Heart left ventricle (tissue), 16 donors: Measurements from ENCODE around the gene SMARCC1. TPM values are rescaled to one million over a fixed set of nuclear protein-coding genes. Genes with fewer than 3 reads are reported as not detected.
A peak's percentile ranks its signal among the peaks of the same experiment; 100 is the strongest.
"Not testable (repeated sequence)": the region's sequence is repeated elsewhere in the genome, so short reads cannot be mapped to it uniquely, and the experiment has no call there.

Experiments
- ATAC-seq, 4 donors: fragments of 200-7000 bp; cut with Tn5 transposase; one replicate each; pipeline ENCODE4 v1.9.1; 2020 to 2022; ENCODE audit warnings: moderate library complexity in 4 of 4, mild to moderate bottlenecking in 3 of 4, moderate number of reproducible peaks in 1 of 4
- DNase-seq, 5 donors: peaks; one replicate each; pipeline ENCODE4 v3.0.0-alpha.2; 2020
- H3K27ac ChIP-seq, 12 donors: fragments of 200-600 bp; sonication (generic) in 4 of 12; one replicate each; pipeline versions ENCODE4 v1.5.0 to v1.8.0; 2016 to 2022; ENCODE audit warnings: mild to moderate bottlenecking in 2 of 12
- H3K27me3 ChIP-seq, 9 donors: fragments of 200-600 bp; sonication (generic) in 2 of 9; one replicate each; pipeline versions ENCODE4 v1.5.1 to v1.8.0; 2016 to 2022; ENCODE audit warnings: mild to moderate bottlenecking in 3 of 9
- H3K36me3 ChIP-seq, 9 donors: fragments of 200-600 bp; sonication (generic) in 2 of 9; one replicate each; pipeline versions ENCODE4 v1.5.0 to v1.8.0; 2018 to 2022; ENCODE audit warnings: mild to moderate bottlenecking in 2 of 9
- H3K4me1 ChIP-seq, 12 donors: fragments of 200-600 bp; sonication (generic) in 4 of 12; one replicate each; pipeline versions ENCODE4 v1.5.0 to v1.8.0; 2016 to 2022; ENCODE audit warnings: mild to moderate bottlenecking in 3 of 12
- H3K4me3 ChIP-seq, 12 donors: fragments of 200-600 bp; sonication (generic) in 4 of 12; one replicate each; pipeline versions ENCODE4 v1.5.0 to v1.8.0; 2017 to 2022; ENCODE audit warnings: mild to moderate bottlenecking in 9 of 12, moderate library complexity in 4 of 12
- H3K9me3 ChIP-seq, 12 donors: fragments of 200-600 bp; sonication (generic) in 4 of 12; one replicate each; pipeline versions ENCODE4 v1.5.0 to v1.8.0; 2016 to 2022; ENCODE audit warnings: mild to moderate bottlenecking in 1 of 12
- CTCF ChIP-seq, 12 donors: fragments of 200-600 bp; sonication (generic) in 4 of 12; IDR thresholded peaks; one replicate each; pipeline versions ENCODE4 v1.5.0 to v1.8.0; 2018 to 2022; ENCODE audit warnings: antibody characterized with exemption in 12 of 12, mild to moderate bottlenecking in 5 of 12
- POLR2A ChIP-seq, 2 donors: fragments of 450-650 bp; IDR thresholded peaks; one replicate each; pipeline ENCODE4 v1.6.1; 2017; ENCODE audit warnings: antibody characterized with exemption in 2 of 2, mild to moderate bottlenecking in 2 of 2, moderate library complexity in 2 of 2
- WGBS, 4 donors: extraction: QIAGEN DNeasy Blood & Tissue Kit in 2 of 4; methylation state at CpG; one replicate each; pipeline versions ENCODE4 v1.1.5 to v1.1.7; 2013 to 2018; 5-methylcytosine and 5-hydroxymethylcytosine counted together
- intact Hi-C, 10 donors: fragments of 100-400 bp; cut with DNase I; formaldehyde crosslinking; loops; one replicate each; pipeline versions ENCODE4 v1.11.1 to v1.14.2; 2022
- polyA plus RNA-seq, 2 donors: library from polyadenylated mRNA; stranded (reverse); fragments of 200-250 nt; gene quantifications; one replicate each; pipeline ENCODE4 v1.2.3, GENCODE V29; 2013
- total RNA-seq, 9 donors: library from RNA; depleted of rRNA in 2 of 9; stranded (reverse); fragments of >200 nt in 2 of 9; fragmentation: NEBNext Ultra II Directional in 3 of 9; extraction: Animal tissue kit (Norgen Biotek cat#: 25700) in 3 of 9; gene quantifications; one replicate each; pipeline versions ENCODE4 v1.1.0 to v1.2.4, GENCODE V29; 2016 to 2023
- donor health status: ischemic (EF 13 %, LVEDD 7.1; RV severe dilation, severe dysfunction).
- donor health status: healthy with polysubstance abuse.
- donor health status: DM: no; HTN: yes; CAD: no.
- donor health status: DM: no; HTN: no; CAD: no.
- donor health status: ischemic (EF 25% LVEDD 6.9; RV normal size, moderate dysfunction).
- donor health status: ischemic (EF 25% LVEDD 5.7; RV mildly dilated, moderate dysfunction).
- donor health status: healthy.
- donor health status: DM: yes; HTN: yes; CAD: no.
- donor health status: ischemic (EF 35%, LVEDD 5.7; RV mildly dilated, moderate dysfunction).
- donor health status: nonischemic (EF 11% LVEDD 7.7; RV severe dilation, severe dysfunction).
- donor health status: DM: yes; HTN: yes; CAD: no.
- donor health status: PGD.
- donor health status: ischemic (EF 29% LVEDD 5.4; RV normal size, mild dysfunction).
- donor health status: nonischemic (EF 23%, LVEDD 6.1; RV moderate dilation, normal function).

SMARCC1 gene
- total and polyA plus RNA-seq, 11 donors = 5.8 to 31.4 (median 25.5) TPM

GRCh38 chr3:47731061-47731460 is 50.6 kb downstream of the SMARCC1 start:
- no peaks in the 10 kb centered on the region for H3K4me1 ChIP-seq
- H3K9me3 ChIP-seq = no peaks in the 10 kb centered on the region
- H3K27ac ChIP-seq = no peak overlapping the region
- ATAC-seq = no peak
- peaks cover 0 to 99% (median 90%) of the 10 kb centered on the region in 9 donors for H3K36me3 ChIP-seq
- TF ChIP-seq CTCF (IDR thresholded peaks at IDR 0.05) (no peak), POLR2A (IDR thresholded peaks at IDR 0.05) (no peak)
- DNase-seq = no peak
- H3K4me3 ChIP-seq = no peak overlapping the region
- no peaks in the 10 kb centered on the region for H3K27me3 ChIP-seq
- WGBS, 4 donors = 86 to 88% (median 88%) methylated on average over 8 of the region's 8 CpGs
- intact Hi-C loops = no loop called here

GRCh38 chr3:47722859-47723258 is 58.8 kb downstream of the SMARCC1 start:
- no peak for ATAC-seq
- H3K36me3 ChIP-seq = peaks cover 0 to 77% (median 61%) of the 10 kb centered on the region in 9 donors
- TF ChIP-seq POLR2A (IDR thresholded peaks at IDR 0.05) (no peak), CTCF (IDR thresholded peaks at IDR 0.05) (no peak)

GRCh38 chr3:47717448-47717847 is 64.2 kb downstream of the SMARCC1 start:
- Histone ChIP-seq H3K4me1 (peaks cover 0 to 28% (median 9%) of the 10 kb centered on the region in 12 donors), H3K36me3 (peaks cover 0 to 69% (median 56%) of the 10 kb centered on the region in 9 donors)
- H3K9me3 ChIP-seq, H3K4me3 ChIP-seq, ATAC-seq, H3K27me3 ChIP-seq, H3K27ac ChIP-seq, DNase-seq: not testable (repeated sequence)
- intact Hi-C loops = loop anchor here in 2 of 10 donors (10.0 kb wide), 1 partner anchor 67 kb away; the partner anchor contains the start of gene SMARCC1 (in 2 of the 2)
- 92 to 95% (median 95%) methylated on average over 4 of the region's 4 CpGs for WGBS, 4 donors

More at GRCh38 chr3:47722859-47723258, 58.8 kb downstream of the SMARCC1 start:
- no peak for DNase-seq
- no peak overlapping the region for H3K4me3 ChIP-seq
- WGBS, 4 donors = 93 to 100% (median 96%) methylated on average over 2 of the region's 2 CpGs
- H3K4me1 ChIP-seq = no peaks in the 10 kb centered on the region
- no peaks in the 10 kb centered on the region for H3K9me3 ChIP-seq
- intact Hi-C loops = no loop called here
- no peak overlapping the region for H3K27ac ChIP-seq
- no peaks in the 10 kb centered on the region for H3K27me3 ChIP-seq

- H3K4me1 ChIP-seq = peaks cover 0 to 28% (median 9%) of the 10 kb centered on the region in 12 donors
- ATAC-seq (peak in 3 of 4 donors; percentile 35 to 64 (median 43)), DNase-seq (no peak)
- no peak overlapping the region for H3K4me3 ChIP-seq
- no peaks in the 10 kb centered on the region for H3K27me3 ChIP-seq
- intact Hi-C loops = loop anchor here in 2 of 10 donors (10.0 kb wide), 1 partner anchor 68 kb away; the partner anchor contains the start of gene SMARCC1 (in 2 of the 2)
- no peaks in the 10 kb centered on the region for H3K9me3 ChIP-seq
- TF ChIP-seq CTCF (IDR thresholded peaks at IDR 0.05) (no peak), POLR2A (IDR thresholded peaks at IDR 0.05) (no peak)
- 93 to 100% (median 98%) methylated on average over 1 of the region's 1 CpG for WGBS, 4 donors
- H3K27ac ChIP-seq = peak overlapping the region in 4 of 12 donors; percentile 5 to 27 (median 16)
- H3K36me3 ChIP-seq = peaks cover 0 to 77% (median 60%) of the 10 kb centered on the region in 9 donors
These were observed 65.0 kb downstream of the SMARCC1 start for GRCh38 chr3:47716656-47717055.
